Measurements from ENCODE around the gene ZBTB42.

ZBTB42 gene

DNA sequence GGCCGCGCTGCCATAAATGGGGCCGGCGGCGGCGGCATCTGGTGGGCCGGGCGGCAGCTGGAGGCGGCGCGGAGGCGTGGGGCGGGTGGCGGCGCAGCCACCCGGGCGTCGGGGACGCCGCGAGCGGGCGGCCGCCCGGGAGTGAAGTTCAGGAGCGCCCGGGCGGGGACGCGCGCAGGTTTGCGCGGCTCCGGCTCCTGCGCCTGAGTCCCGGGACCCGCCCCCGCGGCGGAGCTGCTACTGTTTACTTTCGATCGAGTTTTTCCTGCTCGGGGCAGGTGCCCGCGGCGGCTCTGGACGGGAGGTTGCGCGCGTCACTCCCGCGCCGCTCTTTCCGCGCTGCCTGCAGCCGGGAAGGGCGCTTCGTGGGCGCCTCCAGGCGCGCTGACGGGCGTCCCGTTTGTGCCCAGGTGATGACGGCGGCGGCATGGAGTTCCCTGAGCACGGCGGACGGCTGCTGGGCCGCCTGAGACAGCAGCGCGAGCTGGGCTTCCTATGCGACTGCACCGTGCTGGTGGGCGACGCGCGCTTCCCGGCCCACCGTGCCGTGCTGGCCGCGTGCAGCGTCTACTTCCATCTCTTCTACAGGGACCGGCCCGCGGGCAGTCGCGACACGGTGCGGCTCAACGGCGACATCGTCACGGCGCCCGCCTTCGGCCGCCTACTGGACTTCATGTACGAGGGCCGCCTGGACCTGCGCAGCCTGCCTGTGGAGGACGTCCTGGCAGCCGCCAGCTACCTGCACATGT is at the start of gene ZBTB42:
ZBTB42 (plus strand) TSS at position 331 of the 749 bp plus-strand sequence; CDS start at position 428, 97 bp downstream.
- no peak for DNase-seq (ENCODE audit: low read depth, low spot score)

DNA sequence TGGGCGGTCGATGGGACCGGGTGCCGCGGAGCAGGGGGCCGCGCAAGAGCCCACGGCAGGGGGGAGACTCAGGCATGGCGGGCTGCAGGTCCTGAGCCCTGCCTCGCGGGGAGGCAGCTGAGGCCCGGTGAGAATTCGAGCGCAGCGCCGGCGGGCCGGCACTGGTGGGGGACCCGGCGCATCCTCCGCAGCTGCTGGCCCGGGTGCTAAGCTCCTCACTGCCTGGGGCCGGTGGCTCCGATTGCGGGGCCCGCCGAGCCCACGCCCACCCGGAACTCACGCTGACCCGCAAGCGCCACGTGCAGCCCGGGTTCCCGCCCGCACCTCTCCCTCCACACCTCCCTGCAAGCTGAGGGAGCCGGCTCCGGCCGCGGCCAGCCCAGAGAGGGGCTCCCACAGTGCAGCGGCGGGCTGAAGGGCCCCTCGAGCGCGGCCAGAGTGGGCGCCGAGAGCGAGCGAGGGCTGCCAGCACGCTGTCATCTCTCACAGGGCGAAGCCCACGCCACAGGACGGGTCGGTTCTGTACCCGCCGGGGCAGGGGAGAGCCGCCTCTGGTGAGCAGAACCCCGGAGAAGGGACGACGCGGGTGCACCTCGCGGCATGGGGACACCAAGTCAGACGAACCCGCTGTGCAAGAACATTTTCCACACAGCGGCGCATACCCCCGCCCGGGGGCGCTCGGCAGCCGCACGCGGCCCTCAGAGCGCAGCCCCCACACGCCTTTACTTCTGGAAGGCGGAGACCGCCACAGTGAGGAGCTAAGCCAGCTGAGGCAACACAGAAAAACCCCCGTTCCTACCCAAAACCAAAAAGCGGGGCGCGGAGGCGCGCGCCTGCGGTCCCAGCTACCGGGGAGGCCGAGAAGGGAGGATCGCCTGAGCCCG is 49.1 kb upstream of the ZBTB42 start:
- DNase-seq (ENCODE audit: low read depth, low spot score), result no peak

DNA sequence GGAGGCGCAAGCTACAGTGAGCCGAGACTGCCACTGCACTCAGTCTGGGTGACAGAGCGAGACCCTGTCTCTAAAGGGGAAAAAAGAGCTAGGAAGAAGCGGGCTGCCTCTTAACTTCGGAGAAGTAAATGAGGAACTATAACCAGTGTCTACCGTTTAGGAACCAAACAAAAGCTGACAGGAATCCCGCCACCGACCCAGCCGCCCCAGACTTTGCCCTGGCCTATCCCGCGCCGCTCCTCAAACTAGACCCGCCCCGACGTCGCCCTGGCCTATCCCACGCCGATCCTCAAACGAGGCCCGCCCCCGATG is 48.5 kb upstream of the ZBTB42 start:
- no peak for DNase-seq (ENCODE audit: low read depth, low spot score)

DNA sequence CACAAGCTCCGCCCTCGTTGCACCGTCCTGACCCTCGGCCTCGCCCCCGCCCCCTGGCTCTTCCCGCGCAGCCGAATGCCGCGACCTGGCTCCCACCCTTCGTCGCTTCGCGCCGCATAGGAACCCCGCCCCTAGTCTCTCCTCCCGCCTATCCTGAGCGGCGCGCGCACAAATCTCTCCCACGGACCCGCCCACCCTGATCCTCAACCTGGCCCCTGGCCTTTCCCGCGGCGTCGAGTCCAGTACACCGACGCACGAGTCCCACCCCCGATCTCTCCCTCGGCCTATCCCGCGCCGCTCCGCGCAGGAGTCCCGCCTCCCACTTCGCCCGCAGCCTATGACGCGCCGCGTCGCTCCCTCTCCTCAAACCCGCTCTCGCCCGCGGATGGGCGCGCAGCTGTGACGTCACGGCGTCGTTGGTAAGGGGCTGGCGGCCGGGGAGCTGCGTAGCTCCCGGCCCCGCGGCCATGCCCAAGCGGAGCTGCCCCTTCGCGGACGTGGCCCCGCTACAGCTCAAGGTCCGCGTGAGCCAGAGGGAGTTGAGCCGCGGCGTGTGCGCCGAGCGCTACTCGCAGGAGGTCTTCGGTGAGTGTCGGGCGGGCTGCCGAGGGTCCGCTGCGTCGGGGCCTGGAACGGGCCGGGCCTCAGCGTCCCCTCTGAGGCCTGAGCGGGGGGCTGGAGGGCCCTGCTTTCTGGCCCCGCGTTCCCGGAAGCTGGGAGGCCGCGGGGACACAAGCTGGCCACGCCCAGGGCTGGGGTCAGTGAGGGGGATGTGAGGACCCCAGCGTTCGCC is 48.0 kb upstream of the ZBTB42 start, which contains the start of gene SIVA1:
SIVA1 (plus strand) TSS at position 413 of the 793 bp plus-strand sequence; CDS start at position 468, 55 bp downstream.
- peak; percentile 95 for DNase-seq (ENCODE audit: low read depth, low spot score)

DNA sequence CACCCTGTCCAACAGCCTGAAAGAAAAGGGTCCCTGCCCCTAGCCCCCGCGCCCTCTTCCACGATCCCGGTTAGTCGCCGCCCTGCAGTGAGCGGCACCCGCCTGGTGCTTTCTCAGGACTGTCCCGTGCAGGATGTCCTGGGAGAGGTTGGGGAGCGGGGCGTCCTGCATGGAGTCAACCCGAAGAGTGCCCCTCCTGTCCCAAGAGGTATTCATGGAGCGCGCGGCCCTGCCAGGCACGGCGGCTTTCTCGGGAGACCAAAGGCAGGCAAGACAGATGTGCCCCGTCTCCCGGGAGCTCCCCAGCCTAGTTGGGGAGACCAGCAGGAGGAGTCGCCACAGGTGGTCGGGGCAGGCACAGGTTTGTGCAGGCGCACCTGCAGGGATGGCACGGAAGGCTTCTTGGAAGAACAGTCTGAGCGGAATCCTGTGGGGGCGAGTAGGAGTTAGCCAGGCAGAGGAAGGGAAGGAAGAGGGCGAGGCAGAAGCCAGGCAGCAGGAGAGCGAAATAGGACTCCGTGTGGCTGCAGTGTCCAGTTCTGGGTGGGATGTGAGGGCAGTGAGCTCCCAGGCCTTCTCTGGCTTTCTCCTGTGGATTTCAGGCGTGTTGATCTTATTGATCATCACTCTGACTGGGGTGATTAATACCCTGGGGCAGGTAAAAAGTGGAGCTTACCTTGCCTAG is 47.2 kb upstream of the ZBTB42 start:
- DNase-seq (ENCODE audit: low read depth, low spot score), result no peak

DNA sequence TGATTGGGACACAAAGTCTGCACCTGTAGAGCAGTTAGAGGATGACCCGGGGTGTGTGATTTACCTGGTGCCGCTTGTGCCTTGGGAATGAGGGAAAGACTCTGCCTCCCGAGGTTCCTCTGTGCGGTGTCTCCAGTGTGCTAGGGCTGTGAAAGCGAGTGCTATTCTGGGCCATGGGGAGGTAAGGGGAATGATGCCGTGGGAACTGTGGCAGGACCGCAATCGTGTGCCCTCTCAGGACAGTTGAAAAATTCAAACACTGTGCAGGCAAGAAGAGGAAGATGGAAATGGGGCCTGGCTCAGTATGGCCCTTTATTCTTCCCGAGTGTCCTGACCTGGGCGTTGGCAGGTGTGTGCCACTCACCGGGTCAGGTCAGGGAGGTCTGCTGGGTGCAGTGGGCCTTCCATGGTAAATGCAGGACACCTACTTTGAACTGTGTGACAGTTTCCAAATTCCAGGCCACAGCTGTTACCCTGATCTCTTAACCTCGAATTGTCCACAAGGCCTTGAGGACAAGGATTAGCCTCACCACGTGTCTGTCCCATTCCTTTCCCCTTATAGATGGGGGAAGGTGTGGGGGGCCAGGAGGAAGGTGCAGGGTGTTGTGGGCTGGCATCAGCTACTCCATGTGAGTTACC is 46.6 kb upstream of the ZBTB42 start:
- no peak for DNase-seq (ENCODE audit: low read depth, low spot score)

DNA sequence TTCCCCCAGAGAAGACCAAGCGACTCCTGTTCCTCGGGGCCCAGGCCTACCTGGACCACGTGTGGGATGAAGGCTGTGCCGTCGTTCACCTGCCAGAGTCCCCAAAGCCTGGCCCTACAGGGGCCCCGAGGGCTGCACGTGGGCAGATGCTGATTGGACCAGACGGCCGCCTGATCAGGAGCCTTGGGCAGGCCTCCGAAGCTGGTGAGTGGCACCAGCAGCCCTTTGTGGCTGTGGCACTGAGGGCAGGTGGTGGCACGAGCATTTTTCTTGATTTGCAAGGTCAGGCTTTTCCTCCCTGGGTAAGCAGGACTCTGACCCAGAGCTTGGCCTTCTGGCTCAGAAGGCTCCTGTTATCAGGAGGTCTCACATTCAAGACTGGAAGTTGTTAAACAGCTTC is 45.3 kb upstream of the ZBTB42 start:
- DNase-seq (ENCODE audit: low read depth, low spot score), result no peak

DNA sequence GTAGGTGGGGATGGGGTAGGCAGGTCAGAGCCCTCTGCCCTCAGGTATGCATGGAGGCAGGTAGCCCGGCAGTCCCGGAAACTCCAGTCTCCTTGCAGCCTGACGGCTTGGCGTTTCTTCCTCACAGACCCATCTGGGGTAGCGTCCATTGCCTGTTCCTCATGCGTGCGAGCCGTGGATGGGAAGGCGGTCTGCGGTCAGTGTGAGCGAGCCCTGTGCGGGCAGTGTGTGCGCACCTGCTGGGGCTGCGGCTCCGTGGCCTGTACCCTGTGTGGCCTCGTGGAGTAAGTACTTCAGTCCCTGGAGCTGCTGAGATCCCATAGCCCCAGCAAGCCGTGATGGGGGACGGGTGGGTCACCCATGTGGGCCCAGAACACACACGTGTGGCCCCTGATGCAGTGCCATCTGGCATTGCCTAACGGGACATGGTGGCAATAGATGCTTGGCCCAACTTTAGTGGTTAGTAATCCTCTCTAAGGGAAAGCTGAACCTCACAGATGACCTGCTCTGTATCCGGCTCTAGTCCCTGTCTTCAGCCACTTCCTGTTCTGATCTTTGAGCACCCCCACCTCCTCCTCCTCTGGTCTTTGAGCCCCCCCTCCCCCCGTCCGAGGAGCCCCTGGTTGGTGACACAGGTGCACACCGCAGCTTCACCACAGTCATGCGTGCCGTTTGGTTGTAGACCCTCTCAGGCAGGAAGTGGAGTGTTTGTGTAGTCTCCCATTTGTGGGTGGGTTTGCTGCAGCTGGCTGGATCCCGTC is 44.2 kb upstream of the ZBTB42 start:
- no peak for DNase-seq (ENCODE audit: low read depth, low spot score)

DNA sequence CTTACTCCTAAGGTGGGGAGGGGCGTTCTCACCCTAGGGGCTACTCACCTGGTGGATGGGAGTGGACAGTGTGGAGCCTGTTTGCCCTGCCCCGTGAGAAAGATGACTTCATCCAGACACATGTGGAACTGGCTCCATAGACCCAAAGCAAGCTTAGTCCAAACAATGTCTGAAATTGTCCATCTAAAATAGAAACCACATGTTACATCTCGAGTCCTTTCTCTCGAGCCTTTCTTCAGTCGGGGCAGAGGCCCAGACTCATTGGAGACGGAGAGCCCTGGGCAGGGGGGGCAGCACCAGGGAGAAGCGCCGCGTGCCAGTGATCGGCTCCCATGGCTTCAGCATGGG is 43.7 kb upstream of the ZBTB42 start:
- no peak for DNase-seq (ENCODE audit: low read depth, low spot score)

DNA sequence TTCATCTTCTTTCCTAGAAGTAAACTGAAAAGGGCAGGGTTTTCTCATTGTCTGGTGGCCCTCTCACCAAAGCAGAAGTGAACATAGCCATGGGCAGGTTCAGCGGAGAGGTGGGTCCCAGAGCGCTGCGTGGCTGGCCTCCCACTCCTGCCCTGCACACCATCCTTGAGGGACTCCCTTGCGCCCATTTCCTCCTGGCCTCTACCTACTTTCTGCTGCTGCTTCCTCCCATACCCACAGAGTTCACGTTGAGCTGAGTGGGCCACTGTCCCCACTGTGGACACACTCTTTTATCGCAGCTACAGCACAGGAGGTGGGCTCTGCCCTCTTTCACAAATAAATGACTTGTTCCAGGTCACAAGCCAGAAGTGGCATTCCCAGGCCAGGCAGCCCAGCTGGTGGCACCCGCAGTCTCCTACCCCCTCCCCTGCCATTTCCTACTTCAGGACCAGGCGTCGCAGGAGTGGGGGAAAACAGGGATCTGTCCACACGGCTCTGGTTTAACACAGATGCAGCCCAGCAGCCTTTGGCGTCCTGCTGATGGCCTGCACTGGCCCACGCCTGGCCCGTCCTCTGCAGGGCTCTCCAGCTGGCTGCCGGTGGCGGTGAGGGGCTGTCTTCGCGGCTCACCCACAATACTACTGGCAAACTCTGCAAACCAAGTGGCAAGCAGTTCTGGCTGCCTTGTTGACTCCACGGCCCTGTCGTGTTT is 43.1 kb upstream of the ZBTB42 start:
- no peak for DNase-seq (ENCODE audit: low read depth, low spot score)

DNA sequence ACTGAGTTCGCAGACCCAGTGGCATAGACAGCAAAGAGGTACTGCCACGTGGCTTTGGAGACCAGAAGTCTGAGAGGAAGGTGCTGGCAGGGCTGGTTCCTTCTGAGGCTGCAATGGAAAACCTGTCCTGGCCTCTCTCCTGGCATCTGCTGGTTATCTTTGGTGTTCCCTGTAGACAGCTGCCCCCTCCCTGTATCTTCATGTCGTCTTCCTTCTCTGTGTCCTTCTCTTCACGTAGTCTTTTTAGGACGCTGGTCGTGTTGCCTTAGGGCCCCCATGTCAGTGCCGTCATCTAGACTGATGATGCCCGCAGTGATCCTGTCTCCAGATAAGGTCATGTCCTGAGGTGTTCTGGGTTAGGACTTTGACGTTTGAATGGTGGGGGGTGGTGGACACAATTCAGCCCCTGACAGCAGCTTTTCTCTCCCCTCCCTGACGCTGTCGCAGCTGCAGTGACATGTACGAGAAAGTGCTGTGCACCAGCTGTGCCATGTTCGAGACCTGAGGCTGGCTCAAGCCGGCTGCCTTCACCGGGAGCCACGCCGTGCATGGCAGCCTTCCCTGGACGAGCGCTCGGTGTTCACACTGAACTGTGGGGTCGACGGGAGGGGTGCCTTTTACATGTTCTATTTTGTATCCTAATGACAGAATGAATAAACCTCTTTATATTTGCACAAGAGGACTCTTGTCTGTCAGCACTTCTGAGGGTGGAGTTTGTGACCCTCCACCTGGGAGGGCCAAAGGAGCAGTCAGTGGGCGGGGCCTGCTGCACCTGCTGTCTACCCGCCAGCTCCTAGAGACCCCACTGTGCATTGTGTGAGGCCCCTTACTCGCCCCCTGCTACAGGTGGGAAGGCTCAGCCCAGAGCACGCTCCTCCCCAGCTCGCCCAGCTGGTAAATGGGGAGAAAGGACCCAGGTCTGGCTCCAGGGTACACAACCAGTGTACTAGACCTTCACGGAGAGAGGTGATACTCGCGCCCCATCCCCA is 41.6 kb upstream of the ZBTB42 start:
- DNase-seq (ENCODE audit: low read depth, low spot score), result no peak

DNA sequence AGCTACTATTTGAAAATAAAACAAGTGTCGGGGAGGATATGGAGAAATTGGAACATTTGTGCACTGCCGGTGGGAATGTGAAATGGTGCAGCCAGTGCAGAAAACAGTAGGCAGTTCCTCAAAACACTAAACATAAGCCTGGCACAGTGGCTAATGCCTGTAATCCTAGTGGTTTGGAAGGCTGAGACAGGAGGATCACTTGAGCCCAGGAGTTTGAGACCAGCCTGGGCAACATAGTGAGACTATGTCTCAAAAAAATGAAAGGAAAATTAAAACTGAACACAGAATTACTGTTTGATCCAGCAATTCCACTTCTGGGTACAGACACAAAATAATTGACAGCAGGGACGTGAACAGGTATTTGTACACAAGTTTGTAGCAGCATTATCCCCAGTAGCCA is 35.4 kb upstream of the ZBTB42 start:
- no peak for DNase-seq (ENCODE audit: low read depth, low spot score)

DNA sequence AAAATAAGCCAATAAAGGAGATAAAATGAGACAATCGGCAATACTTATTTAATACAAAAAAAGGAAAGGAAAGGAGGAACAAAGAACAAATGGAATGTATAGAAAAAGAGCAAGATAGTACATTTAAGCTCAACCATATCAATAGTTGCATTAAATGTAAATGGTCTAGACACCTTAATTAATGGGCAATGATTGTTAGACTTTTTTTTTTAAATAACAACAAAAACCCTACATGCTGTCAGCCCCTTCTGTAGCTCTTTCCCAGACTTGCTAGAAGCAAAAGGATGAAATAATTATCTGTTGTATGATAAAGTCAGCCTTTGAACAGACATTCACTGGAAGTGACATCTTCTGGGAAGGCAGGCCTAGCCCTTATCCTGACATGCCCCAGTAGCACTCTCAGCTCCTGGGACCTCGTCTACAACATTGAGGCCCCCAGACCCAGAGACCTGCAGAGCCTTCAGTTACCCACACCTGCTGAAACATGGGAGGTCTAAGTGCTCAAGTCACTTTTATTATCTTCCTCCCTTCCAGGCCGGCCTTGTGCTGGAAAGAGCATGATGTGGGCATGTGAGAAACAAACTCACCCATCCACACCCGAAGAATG is 34.5 kb upstream of the ZBTB42 start:
- DNase-seq (ENCODE audit: low read depth, low spot score), result no peak

DNA sequence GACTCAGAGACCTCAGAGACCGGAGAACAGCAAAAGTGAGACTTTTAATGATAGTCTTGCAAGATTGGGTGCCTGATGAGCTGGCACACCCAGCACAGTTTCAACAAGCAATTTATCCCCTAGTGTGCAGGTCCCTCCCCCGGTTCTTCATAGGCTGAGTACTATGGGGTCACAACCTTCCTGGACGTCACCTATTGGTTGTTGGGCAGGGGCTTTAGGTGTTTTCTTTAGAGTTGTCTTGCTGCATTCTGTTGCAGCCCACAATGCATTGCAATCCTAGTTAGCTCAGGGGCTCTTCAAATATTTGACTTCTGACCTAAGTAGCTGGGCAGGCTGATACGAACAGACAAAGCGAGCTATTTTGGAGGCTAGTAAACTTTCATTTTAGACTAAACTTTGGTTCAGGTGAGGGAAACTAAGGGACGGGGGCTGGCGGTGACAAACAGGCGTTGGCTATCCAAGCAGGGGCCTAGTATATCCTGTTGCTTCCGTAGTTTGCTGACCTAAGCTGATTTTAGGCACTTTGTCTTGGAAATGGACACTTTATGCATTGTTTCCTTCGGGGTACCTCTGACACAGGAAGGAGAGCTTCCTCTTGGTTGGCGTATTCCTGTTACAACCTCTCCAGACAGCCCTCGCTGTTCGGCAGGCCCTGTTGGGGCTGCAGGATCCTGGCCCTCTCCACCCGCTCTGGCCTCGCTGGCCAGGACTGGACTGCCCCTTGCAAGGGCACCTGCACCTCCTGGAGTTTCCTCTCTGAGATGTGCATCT is 33.9 kb upstream of the ZBTB42 start:
- DNase-seq (ENCODE audit: low read depth, low spot score), result no peak

DNA sequence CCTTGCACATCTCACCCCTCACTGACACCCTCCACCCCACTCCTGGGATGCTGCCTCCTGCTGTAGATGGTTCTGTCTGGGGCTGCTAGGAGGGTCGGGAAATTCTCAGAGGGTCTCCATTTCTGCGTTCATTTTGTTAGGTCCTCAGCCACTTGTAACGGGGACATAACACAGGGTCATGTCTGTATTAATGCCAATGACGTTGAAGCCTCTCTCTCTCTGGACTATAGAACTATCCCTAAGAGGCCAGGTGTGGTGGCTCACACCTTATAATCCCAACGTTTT is 33.3 kb upstream of the ZBTB42 start:
- no peak for DNase-seq (ENCODE audit: low read depth, low spot score)

DNA sequence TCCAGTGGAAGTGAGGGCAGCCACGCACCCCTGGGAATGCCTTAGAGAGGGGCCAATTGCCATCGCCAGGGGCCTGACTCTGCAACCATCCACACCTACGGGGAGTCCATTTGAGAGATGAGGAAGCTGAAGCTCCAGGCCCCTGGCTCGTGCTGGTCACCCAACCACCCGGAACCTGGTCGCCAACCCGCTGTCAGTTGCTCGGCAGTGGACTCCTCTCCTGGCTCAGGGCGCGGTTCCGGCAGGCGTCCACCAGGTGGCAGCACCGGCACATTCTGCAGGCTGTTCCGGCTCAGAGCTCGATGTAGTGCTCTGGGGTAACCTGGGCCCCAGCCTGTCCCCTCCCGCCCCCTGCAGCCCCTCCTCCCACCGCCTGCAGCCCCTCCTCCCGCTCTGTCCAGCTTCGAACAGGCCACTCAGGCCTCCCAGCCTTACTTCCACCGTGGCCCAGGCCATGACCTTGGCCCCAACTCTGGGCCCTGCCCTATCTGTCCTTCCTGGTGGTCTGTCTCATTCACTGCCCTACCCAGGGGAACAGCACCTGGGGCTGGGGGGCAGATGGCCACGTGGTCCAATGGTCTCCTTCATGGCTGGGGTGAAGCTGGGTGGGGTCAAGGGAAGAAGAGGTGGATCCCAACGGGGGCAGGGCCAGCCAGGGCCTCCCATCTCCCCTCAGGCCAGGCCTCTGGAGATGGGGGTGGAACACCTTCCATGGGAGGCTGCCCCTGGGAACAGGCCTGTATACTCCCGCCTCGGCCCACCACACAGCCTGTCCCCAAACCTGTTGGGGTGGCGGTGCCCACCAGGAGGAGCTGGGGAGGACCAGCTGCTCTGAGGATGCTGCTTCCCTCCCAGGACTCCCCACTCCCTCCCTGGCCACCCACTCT is 32.2 kb upstream of the ZBTB42 start:
- DNase-seq (ENCODE audit: low read depth, low spot score), result peak; percentile 48

Data from iPS DF 19.7 (cell line).